Gastroesophageal sphincter (tissue), 4 donors: ENCODE measurements around the gene AKAP9. TPM values are rescaled to one million over a fixed set of nuclear protein-coding genes. Genes with fewer than 3 reads are reported as not detected.

ENCODE experiments used
- ATAC-seq: fragments of 150-250 bp; one replicate; pipeline ENCODE4 v1.9.1; 2016; ENCODE audit warnings: mild to moderate bottlenecking, moderate library complexity
- H3K27ac ChIP-seq, 4 donors: fragments of 200-600 bp; sonication (generic) in 3 of 4; 1 replicate in 3 of 4; 2 replicates in 1 of 4; pipeline ENCODE4 v1.5.1; 2016 to 2019
- H3K27me3 ChIP-seq: fragments of 200-600 bp; sonication (generic); one replicate; pipeline ENCODE4 v1.5.1; 2019
- H3K36me3 ChIP-seq, 2 donors: fragments of 200-600 bp; sonication (generic); one replicate each; pipeline ENCODE4 v1.5.1; 2019; ENCODE audit warnings: control low read depth in 1 of 2
- H3K4me1 ChIP-seq, 3 donors: fragments of 200-600 bp; sonication (generic); 1 replicate in 2 of 3; 2 replicates in 1 of 3; pipeline ENCODE4 v1.5.1; 2016 to 2019; ENCODE audit warnings: control low read depth in 2 of 3
- H3K4me3 ChIP-seq, 2 donors: fragments of 200-600 bp; sonication (generic); one replicate each; pipeline ENCODE4 v1.5.1; 2019; ENCODE audit warnings: mild to moderate bottlenecking in 1 of 2, moderate library complexity in 1 of 2
- H3K9me3 ChIP-seq, 3 donors: fragments of 200-600 bp; sonication (generic); one replicate each; pipeline ENCODE4 v1.5.1; 2017 to 2019; ENCODE audit warnings: control low read depth in 2 of 3
- CTCF ChIP-seq, 4 experiments: fragments of 200-600 bp in 2 of 4; fragments of 450-650 bp in 2 of 4; sonication (generic) in 1 of 4; IDR thresholded peaks; one replicate each; pipeline ENCODE4 v1.5.1; 2017 to 2019; ENCODE audit warnings: antibody characterized with exemption in 4 of 4, mild to moderate bottlenecking in 2 of 4, moderate library complexity in 2 of 4
- EP300 ChIP-seq: sonication (generic); formaldehyde crosslinking; IDR thresholded peaks from one replicate; pipeline ENCODE4 v1.6.1; 2017; ENCODE audit warnings: antibody characterized with exemption, mild to moderate bottlenecking
- POLR2A ChIP-seq, 2 donors: fragments of 450-650 bp; IDR thresholded peaks; one replicate each; pipeline ENCODE4 v1.6.1; 2017; ENCODE audit warnings: antibody characterized with exemption in 2 of 2, mild to moderate bottlenecking in 2 of 2, moderate library complexity in 1 of 2
- POLR2AphosphoS5 ChIP-seq: sonication (generic); formaldehyde crosslinking; IDR thresholded peaks from one replicate; pipeline ENCODE4 v1.6.1; 2017; ENCODE audit warnings: antibody characterized with exemption
- WGBS, 2 donors: methylation state at CpG; one replicate each; pipeline ENCODE4 v1.1.5; 2018; ENCODE audit warnings: low coverage in 1 of 2; 5-methylcytosine and 5-hydroxymethylcytosine counted together
- total RNA-seq, 4 donors: library from RNA; depleted of rRNA; stranded (reverse); fragments of >200 nt; gene quantifications; one replicate each; pipeline ENCODE4 v1.1.0, GENCODE V29; 2016

The AKAP9 gene
- total RNA-seq, 4 donors from 2014 or later = 38.5 to 99.0 (median 50.8) TPM

- Histone ChIP-seq H3K27me3 (no peaks in the 10 kb centered on the region), H3K27ac (no peak overlapping the region), H3K4me1 (no peaks in the 10 kb centered on the region), H3K9me3 (no peaks in the 10 kb centered on the region), H3K4me3 (no peak overlapping the region), H3K36me3 (no peaks in the 10 kb centered on the region)
- WGBS, 2 donors = 71% methylated on average over 1 of the region's 2 CpGs; no CpG with 5 or more reads in 1 of the 2 donors
- TF ChIP-seq EP300 (no peak), POLR2AphosphoS5 (no peak), CTCF (IDR thresholded peaks at IDR 0.05) (no peak), POLR2A (IDR thresholded peaks at IDR 0.05) (no peak)
- ATAC-seq = no peak
These were observed 27.1 kb upstream of the AKAP9 start for GRCh38 chr7:91913612-91914011.

- ATAC-seq = no peak
- no peak overlapping the region for H3K27ac ChIP-seq
- H3K9me3 ChIP-seq = no peaks in the 10 kb centered on the region
- no peaks in the 10 kb centered on the region for H3K4me1 ChIP-seq
- no peaks in the 10 kb centered on the region for H3K27me3 ChIP-seq
- no peak for TF ChIP-seq CTCF (IDR thresholded peaks at IDR 0.05)
- TF ChIP-seq POLR2AphosphoS5 = no peak
- TF ChIP-seq POLR2A (IDR thresholded peaks at IDR 0.05) = no peak
- no peak for TF ChIP-seq EP300
- H3K36me3 ChIP-seq = no peaks in the 10 kb centered on the region
- 86 to 100% methylated on average over 3 of the region's 3 CpGs for WGBS, 2 donors
- no peak overlapping the region for H3K4me3 ChIP-seq
These were observed 25.1 kb upstream of the AKAP9 start for GRCh38 chr7:91915401-91916050.

- 80 to 83% methylated on average over 1 of the region's 1 CpG for whole genome bisulfite sequencing, 2 donors
- TF ChIP-seq POLR2AphosphoS5 = no peak
- TF ChIP-seq CTCF (IDR thresholded peaks at IDR 0.05) = no peak
- TF ChIP-seq POLR2A (IDR thresholded peaks at IDR 0.05) = no peak
- TF ChIP-seq EP300 = no peak
- no peak for ATAC-seq
- Histone ChIP-seq H3K4me3 (no peak overlapping the region), H3K36me3 (no peaks in the 10 kb centered on the region), H3K27me3 (no peaks in the 10 kb centered on the region), H3K4me1 (no peaks in the 10 kb centered on the region), H3K27ac (no peak overlapping the region), H3K9me3 (no peaks in the 10 kb centered on the region)
These were observed 24.6 kb upstream of the AKAP9 start for GRCh38 chr7:91916051-91916440.

GRCh38 chr7:91918356-91918755 lies 22.3 kb upstream of the AKAP9 start:
- no peak for ATAC-seq
- no peak overlapping the region for H3K4me3 ChIP-seq
- no peaks in the 10 kb centered on the region for H3K27me3 ChIP-seq
- H3K9me3 ChIP-seq = no peaks in the 10 kb centered on the region
- H3K36me3 ChIP-seq = no peaks in the 10 kb centered on the region
- TF ChIP-seq CTCF (IDR thresholded peaks at IDR 0.05) (no peak), POLR2A (IDR thresholded peaks at IDR 0.05) (no peak), EP300 (no peak), POLR2AphosphoS5 (no peak)
- no peaks in the 10 kb centered on the region for H3K4me1 ChIP-seq
- no peak overlapping the region for H3K27ac ChIP-seq
- WGBS, 2 donors = 32 to 38% methylated on average over 1 of the region's 1 CpG

GRCh38 chr7:91922857-91923256 lies 17.8 kb upstream of the AKAP9 start:
- no peak for TF ChIP-seq CTCF (IDR thresholded peaks at IDR 0.05)
- TF ChIP-seq POLR2AphosphoS5 = no peak
- no peak for TF ChIP-seq EP300
- no peak for TF ChIP-seq POLR2A (IDR thresholded peaks at IDR 0.05)
- Histone ChIP-seq H3K9me3 (no peaks in the 10 kb centered on the region), H3K27ac (no peak overlapping the region), H3K4me1 (no peaks in the 10 kb centered on the region), H3K36me3 (no peaks in the 10 kb centered on the region), H3K4me3 (no peak overlapping the region), H3K27me3 (no peaks in the 10 kb centered on the region)
- ATAC-seq = no peak
- 29 to 47% methylated on average over 4 of the region's 4 CpGs for WGBS, 2 donors
